Stimulated activated CD8-positive, alpha-beta memory T cell treated with anti-CD3 and anti-CD28 coated beads, Interleukin-4, amount 100 ng/mL, for 24 hours (primary cell): ENCODE data around the gene DDO.
"Not testable (repeated sequence)": the region's sequence is repeated elsewhere in the genome, so short reads cannot be mapped to it uniquely, and the experiment has no call there.

Experiments
- DNase-seq: peaks from one replicate; pipeline ENCODE4 v3.0.0-alpha.2; 2020; ENCODE audit warnings: low read depth

Gene DDO, protein sequence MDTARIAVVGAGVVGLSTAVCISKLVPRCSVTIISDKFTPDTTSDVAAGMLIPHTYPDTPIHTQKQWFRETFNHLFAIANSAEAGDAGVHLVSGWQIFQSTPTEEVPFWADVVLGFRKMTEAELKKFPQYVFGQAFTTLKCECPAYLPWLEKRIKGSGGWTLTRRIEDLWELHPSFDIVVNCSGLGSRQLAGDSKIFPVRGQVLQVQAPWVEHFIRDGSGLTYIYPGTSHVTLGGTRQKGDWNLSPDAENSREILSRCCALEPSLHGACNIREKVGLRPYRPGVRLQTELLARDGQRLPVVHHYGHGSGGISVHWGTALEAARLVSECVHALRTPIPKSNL

GRCh38 chr6:110415086-110415916, at the start of gene DDO:
Gene DDO (minus strand): TSS chr6:110415575. CDS start chr6:110413462, 2,113 bp downstream.
- DNase-seq, result no peak

DNA sequence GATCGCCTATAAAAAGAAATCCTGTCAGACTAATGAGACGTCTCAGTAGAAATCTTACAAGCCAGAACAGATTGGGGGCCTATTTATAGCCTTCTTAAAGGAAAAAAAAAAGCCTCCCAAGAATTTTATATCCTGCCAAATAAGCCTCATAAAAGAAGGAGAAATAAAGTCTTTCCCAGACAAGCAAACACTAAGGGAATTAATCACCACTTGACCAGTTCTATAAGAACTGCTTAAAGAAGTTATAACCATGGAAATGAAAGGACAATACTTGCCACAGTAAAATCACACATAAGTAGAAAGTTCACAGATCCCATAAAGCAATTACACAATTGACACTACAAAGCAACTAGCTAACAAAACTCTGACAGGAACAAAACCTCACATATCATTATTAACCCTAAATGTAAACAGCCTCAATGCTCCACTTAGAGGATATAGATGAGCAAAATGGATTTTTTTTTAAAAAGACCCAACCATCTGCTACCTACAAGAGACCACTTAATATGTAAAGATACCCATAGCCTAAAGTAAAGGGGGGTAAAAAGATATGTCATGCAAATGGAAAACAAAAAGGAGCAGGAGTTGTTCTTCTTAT, 47.6 kb upstream of the DDO start:
- no peak for DNase-seq

- DNase-seq, result no peak
Observed at GRCh38 chr6:110461376-110461775, 46.0 kb upstream of the DDO start.

DNA sequence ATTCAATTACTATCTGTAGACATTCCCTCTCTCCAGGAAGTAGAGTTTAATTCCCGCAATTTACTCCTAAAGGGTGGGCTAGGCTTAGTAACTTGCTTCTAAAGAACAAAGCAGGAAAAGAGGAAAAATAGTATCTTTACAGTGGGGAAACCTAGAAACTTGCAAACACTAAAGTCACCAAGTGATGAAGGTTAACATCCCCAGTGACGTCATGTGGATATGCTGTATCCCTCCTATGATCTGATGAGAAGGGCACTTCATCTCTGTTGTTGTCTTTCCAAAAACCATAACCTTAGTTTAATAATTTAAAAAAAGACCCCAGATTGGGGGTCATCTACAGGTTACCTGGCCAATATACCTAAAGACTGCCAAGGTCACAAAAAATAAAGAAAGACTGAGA, 43.8 kb upstream of the DDO start:
- DNase-seq, result no peak

GRCh38 chr6:110458476-110458875, 43.1 kb upstream of the DDO start:
- no peak for DNase-seq

DNA sequence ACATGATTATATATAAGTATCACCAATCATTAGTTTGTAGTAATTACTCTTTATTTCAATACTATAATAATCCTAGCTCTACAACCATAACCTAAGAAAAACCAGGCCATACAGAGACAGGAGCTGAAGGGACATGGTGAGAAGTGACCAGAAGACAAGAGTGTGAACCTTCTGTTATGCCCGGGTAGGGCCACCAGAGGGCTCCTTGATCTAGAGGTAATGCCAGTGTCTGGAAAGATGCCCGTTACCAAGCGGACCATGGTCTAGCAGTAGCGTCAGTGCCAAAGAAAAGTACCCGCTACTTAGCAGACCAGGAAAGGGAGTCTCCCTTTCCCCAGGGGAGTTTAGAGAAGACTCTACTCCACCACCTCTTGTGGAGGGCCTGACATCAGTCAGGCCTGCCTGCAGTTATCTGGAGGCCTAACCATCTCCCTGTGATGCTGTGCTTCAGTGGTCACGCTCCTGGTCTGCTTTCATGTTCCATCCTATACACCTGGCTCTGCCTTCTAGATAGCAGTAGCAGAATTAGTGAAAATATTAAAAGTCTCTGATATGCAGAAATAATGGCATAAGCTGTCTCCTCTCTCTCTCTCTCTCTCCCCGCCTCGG, 42.3 kb upstream of the DDO start:
- not testable (repeated sequence) for DNase-seq

- no peak for DNase-seq
Observed at GRCh38 chr6:110456694-110457093, 41.3 kb upstream of the DDO start.

GRCh38 chr6:110449541-110449895, 34.1 kb upstream of the DDO start:
- no peak for DNase-seq

DNA sequence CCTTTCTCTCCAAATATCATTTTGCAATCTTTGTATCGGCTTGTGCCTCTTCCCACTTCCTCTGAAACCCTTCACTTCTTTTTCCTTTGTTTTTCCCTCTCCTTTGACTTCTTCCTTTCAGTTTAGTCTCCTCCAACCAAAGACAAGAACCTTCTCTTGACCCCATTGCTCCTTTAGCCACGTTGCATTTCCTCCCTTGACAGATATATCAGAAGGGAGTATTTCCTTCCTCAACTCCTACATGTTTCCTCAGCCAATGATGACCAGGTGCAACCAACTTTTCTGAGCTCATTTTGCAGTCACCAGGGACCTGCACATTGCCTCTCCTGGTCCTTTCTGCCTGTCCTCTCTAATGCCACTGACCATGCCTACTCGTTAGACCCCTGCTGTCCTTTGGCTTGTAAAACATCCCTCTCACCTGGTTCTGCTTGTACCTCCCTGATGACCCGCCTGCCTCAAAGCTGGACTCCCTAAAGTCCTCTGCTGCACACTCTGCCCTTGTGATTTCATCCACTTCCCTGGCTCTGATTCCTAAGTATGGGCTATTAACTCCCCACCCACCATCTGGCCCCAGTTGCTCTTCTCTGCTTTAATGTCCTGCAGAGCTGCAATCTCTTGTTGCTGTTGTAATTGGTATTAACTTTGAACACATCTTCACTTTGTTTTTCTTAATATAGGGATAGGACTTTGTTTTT, 33.6 kb upstream of the DDO start:
- no peak for DNase-seq

GRCh38 chr6:110447761-110448160, 32.4 kb upstream of the DDO start:
- no peak for DNase-seq

DNA sequence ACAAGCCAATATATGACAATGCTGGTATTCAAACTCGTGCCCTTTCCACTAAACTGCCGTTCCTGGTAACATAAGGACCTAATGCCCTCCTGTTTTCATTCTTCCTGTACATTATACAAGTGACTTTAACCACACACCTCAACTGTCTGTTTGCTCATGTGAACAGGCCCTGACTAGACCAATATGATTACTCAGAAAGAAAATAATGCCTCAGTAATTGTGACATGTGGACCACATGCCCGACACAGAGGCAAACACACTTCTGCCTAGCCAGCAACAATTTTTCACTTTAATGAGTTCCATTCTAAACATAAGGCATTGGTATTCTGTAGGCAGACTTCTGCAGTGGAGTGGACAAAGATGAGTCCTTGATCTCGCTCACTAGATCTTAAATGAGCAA, 31.0 kb upstream of the DDO start:
- no peak for DNase-seq

GRCh38 chr6:110440026-110440425, 24.7 kb upstream of the DDO start:
- DNase-seq, result no peak

DNA sequence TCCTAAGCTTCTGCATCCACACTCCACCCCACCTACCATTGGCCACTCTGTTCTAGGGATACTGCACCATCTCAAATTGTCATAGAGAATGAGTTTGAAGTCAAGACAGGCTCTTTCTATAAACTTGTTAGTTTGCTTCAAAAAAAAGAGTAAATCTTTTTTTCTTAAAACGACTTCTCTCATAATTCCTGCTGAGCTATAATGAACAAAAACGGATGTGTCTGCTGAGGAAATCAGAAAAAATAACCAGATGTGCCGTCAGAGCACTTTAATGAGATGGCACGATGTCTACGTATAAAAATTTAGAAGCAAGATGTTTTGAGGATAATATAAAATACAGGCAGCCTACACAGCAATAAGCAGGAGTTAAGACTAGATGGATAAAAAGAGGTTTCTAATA, 24.0 kb upstream of the DDO start:
- no peak for DNase-seq

DNA sequence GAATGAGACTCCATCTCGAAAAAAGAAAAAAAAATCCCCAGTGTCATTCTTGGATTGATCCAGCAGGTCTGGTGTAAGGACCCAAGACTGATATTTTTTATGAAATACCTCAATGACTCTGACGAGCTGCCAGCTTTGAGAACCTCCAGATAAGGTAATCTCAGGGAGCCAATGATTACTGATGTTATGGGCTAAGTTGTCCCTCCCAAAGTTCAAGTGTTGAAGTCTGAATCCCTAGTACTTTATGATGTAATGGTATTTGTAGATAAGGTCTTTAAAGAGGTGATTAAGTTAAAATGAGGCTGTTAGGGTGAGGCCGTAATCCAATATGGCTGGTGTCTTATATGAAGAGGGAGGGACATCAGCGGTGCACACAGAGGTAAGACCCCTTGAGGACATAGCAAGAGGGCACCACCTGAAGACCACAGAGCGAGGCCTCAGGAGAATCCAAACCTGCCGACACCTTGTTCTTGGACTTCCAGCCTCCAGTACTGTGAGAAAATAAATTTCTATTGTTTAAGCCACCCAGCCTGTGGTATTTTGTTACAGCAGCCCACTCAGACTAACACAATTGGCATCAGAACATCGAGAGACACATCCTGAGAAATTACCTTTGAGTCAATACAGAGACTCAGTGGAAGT, 19.7 kb upstream of the DDO start:
- no peak for DNase-seq

DNA sequence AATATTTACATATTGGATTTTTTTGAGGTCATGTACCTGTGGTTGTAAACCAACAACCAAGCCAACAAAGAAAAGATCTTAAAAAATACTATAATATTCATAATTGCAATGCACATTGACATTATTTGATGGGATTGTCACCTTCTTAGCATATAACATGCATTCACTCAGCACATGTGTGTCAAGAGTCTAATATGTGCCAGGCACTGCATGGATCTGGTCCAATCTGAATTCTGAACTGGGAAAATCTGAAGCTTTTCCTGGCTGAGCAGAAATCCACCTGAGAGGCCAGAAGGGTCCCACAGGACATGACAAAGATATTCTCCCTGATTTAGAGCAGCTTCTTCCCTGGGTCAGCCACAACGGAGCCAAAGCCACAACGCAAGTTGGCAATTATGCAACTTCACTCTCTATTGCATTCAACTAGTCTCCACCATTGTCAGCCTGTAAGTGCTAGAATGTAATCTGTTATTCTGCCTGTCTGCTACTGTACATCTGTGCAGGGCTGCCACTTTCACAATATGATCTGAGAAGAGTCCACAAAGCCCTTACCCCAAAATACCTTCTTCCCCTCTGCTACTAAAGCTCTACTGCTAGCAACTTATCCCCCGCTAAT, 17.0 kb upstream of the DDO start:
- DNase-seq, result no peak

- no peak for DNase-seq
Observed at GRCh38 chr6:110430741-110431140, 15.4 kb upstream of the DDO start.

DNA sequence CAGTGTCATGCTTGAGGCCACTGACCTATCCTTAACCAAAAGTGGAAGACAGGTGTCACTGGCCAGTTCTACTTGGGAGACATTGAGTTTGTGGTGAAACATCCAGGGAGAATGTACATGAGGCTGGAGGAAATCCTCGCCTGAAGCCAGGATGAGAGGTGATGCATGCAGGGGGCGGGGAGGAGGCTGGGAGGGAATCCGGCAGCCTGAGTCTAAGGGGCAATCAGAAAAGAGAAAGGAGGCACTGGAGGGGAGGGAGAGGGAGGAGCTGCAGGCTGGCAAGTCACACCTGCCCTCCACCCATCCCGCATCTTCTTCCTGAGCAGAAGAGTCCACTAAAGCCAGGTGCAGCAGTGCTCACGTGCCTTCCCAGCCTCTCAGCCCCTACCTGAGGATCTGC, 14.9 kb upstream of the DDO start:
- no peak for DNase-seq

- DNase-seq, result no peak
Observed at GRCh38 chr6:110428153-110428552, 12.8 kb upstream of the DDO start.

GRCh38 chr6:110425816-110426215, 10.4 kb upstream of the DDO start:
- no peak for DNase-seq

DNA sequence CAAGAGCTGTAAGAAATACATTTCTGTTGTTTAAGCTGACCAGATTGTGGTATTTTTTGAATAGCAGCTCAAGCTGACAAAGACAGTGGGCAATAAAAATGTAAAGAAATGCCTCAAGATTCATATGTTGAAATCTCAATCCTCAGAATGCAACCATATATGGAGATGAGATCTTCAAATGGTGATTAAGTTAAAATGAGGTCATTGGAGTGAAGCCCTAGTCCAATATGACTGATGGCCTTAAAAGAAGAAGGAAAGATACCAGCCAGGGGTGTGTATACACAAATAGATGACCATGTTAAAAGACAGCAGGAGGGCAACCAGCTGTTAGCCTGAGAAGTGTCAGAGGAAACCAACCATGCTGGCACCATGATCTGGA, 7.1 kb upstream of the DDO start:
- DNase-seq, result no peak

DNA sequence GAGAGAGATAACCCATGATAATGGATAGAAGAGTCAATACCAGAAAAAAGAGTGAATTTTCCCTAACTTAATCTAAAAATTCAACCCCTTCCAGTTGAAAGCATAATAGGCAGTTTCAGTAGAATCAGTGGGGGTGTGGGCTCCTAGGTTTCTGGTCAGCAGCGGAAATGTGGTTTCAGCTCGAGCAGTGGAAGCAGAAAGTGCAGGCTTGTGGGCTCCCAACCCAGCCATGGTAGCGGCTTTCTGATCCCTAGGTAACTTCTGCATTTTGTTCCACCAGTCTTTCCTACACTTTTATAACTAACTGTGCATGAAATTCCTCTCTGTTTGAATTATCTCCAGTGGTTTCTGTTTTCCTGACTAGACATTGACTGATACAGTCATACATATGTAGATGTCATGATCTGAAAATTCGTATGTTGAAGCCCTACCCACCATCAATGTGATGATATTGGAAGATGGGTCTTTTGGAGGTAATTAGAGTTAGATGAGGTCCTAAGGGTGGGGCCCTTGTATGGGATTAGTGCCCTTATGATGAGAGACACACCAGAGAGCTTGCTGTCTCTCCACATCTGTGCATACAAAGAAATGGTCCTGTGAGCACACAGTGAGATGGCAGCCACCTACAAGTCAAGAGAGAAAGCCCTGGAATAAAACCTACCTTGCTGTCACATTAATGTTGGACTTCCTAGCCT, 6.5 kb upstream of the DDO start:
- no peak for DNase-seq
